Measurements from ENCODE around the gene PRSS56.

Gene PRSS56

GRCh38 chr2:232574674-232575403, 54.7 kb downstream of the PRSS56 start:
- DNase-seq, result no peak

Measured in fibroblast of skin of scalp (primary cell).